Stimulated activated CD4-positive, alpha-beta T cell treated with anti-CD3 and anti-CD28 coated beads, Interleukin-12 subunit alpha, Interleukin-12 subunit beta, amount 100 ng/mL, for 4 hours (primary cell): Measurements from ENCODE around the gene SIX1.

Experiments used
- DNase-seq: peaks from one replicate; pipeline ENCODE4 v3.0.0-alpha.2; 2020

The SIX1 gene

DNA sequence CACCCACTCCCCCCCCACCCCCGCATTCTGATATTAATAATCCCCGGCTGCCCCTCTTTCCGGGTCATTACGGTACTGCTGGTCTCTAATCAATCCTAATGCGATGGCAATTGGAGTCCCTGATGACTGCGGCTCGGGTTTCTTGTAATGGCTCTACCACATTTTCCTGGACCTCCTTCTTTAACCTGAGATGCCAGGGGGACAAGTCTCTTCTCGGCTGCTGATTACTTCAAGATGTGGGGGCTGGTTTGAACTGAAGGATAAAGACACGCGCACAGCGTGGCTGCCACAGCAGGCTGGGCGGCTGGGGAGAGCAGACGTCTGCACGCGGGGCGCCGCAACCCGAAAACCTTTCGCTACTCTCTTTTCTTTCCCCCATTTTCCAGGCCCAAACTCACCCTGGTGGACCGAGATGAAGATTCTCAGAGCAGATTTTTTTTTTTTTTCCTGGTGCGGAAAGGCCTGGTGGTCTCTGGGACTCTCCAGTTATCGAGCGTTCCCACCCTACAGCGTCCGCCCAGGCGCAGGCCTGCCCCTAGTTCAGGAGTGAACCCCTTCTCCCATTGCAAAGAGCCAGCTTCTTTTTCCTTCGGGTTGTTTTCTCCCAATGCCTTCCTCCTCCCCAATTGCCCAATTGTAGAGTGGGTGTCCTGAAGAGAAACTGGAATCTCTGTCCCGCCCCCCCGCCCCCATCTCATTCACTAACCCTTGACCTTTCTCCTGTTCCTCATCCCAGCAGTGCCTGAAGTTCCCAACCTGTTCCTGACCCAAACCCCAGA, 6.0 kb upstream of the SIX1 start:
- no peak for DNase-seq

DNA sequence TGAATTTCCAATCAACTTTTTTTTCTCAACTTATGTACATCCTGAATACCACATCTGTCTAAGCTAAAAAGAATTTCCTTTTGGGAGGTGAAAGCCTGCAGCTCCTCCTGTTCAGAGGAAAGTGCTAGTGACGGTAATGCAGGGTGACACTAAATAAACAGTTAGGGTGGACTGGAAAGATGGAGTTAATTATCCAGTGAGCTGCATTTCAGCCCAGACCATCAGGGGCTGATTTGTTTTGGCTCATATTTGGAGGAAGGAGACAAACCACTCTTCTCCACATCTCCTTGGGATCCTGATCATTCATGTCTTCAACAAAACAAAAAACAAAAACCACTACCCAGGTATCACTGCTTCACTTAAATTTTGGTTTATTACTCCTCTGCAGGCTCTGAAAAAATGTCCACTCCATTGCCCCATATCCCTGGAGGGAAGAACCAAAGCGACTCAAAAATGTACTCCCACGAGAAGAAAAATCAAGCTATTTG, 5.1 kb upstream of the SIX1 start:
- DNase-seq, result no peak

DNA sequence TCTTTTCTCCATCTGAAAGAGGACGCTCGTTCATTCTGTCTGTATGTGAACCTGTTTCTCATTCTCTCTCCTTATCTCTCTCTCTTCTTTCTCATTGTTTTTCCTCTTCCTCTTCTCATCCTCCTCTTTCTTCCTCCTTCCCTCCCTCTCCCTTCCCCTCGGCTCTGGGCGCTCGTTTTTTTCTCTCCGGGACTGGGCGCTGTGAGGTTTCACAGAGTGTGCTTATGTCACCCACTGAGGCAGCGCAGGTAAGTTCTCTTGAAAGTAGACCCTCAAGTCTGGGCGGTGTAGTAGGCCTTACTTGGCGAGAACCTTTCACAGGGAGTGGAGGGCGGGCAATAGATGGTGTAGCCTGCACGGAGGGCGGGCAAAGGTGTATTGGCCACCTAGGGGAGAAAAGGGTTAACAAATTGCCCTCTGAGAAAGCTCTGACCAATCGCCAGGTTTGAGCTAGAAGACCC, 4.5 kb upstream of the SIX1 start:
- no peak for DNase-seq

DNA sequence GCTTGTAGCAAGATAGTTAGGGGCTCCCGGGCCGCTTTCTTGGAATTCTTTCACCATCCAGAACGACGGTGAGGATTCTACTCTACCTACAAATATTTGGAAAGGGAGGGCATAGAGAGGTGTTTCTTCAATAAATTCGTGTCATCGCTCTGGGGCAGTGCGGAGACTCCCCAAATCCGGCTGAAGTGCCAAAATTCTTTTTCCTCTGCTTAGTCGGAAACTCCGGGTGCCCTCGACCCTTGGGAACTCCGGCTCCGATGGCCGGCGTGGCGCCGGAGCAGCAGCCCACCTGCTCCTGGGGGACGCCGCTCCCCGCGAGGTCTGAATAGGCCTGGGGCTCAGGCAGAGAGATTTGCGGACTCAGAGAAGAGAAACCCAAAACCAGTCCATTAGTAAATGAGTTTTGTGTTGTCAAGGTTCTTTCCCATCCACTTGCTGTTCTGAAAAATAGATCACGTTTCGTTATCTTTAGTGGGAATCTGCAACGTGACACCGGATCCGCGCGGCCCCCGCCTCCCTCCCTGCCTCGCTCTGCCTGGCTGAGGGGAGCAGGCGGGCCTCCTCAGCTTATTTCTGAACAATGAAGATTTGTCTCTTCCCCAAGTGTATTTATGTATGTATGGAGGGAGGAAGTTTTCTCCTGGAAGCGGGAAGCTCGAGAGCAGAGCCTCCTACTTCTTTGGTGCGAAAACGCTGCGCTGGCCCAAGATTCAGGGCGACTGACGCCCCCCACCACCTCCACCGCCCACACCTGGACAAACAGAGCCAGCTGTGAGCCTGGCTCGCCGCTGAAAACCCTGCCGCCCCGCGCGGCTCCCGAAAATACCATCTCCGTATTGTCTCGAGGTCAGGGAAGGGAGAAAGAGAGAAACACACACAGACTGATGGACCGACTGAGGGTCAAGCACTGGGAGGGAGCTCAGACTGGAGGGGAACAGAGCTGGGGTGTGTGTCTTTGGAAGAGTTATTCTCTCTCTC, 3.7 kb upstream of the SIX1 start:
- no peak for DNase-seq

DNA sequence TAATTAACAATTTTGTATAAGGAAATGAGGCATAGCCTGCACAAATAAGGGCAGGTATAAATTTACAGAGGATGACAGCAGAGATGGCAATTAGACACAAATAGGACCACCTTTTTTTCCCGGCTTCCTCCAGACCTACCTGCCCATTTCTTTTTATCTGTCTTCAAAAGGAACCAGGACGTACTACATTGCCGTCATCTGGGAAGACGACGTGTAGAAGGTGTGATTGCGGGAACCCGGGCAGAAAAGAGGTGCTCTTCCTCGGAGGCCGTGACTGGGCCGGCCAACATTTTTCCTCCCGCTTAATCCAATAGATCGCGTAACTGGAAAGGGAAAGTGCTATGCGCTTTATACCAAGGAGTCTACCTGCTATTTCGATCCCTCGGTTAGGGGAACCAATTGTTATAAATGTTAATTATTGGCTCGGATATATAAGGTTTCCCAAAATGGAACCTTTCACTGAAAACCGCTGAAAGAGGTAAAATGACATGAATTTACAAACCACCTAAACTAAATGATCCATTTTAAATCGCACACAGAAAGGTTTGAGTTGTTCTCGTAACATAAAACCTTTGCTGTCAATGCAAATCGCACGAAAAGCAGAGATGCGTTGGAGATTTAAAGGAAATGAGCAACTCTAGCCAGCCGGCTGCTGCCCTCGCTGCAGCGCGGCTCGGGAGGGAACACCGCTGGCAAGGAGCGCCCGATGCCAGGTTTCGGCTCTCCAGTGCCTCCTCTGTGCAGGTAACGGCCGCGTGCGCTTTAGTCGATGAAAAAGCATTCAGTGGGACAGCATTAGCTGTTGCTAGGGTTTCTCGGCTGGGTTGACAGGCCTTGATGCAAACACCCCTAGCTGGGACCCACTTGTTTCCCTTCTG, 2.8 kb upstream of the SIX1 start:
- no peak for DNase-seq

DNA sequence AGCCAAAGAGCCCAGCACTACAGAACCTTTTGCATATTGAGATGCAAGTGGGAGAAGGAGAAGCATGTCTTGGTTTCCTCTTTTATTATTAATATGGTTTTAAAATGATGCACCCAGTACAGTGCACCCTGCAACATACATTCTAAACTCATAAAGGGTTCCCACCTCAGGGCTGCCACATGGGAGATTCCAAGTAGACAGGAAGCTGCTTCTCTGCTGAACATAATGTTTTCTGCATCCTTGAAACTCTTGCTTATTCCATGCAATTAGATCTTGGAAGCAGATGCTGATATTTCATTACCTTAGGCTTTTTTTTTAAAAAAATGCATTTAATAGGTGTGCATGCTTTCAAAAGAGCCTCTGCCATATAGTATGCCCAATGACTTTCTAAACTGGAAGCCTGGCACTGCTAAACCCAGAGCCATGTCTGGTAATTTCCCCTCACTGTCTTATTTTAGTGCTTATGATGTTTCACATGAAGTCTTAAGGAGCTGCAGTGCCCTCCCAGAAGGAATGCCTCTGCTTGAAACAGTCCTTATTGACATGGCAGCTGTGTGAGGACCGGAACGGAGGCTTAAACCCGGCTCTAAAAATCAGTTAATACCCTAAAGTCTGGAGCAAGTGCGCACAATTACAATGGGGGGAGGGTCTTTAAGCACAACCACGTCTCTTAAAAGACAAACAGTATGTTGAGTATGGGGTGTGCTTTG, 2.0 kb upstream of the SIX1 start:
- no peak for DNase-seq

DNA sequence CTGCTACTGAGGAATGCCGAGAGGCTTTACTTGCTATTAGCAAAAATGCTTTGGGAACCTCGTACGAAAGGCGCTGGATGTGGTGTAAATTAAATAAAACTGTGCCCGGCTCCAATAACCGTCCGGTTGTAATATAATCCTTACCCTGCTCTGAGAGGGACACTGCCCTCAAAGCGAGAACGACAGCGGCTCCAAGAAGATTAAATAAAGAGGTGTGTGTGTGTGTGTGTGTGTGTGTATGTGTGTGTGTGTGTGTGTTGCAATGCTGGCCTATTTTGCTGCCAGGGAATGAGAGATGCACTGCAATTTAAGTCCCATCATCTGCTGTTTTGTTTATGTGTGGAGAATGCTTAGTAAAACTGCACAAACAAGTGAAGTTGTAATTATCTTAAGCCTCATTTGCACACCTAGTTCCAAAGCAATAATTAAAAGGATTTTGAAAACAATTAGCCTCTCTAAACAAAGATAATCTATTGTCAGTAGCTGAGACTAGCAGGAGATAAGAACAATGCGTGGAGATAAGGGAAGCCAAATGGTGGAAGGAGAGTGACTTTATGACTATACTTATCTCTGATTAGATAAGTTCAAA, 1.2 kb upstream of the SIX1 start:
- no peak for DNase-seq

DNA sequence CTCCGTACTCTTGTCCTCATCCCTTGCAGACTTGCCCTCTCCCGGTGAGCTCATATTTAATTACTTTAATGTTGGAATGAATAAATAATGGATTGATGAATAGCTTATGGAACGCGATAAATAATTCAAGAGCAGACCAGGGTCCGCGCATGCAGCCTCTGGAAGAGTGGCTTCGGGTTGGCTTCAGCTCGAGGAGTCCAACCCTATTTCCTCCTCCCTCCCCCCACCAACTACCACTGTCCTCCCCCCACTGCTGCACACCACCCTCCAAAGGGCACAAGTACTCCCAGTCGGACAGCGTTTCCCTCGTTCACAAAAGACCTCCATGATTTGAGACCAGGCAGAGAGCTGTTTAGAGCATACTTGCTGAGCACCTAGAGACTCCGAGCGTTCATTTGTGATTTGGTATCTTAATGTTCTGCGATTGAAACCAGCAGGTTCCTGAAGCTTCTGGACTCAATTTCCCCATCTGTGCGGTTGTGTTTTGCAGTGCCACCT, 647 bp upstream of the SIX1 start:
- no peak for DNase-seq

DNA sequence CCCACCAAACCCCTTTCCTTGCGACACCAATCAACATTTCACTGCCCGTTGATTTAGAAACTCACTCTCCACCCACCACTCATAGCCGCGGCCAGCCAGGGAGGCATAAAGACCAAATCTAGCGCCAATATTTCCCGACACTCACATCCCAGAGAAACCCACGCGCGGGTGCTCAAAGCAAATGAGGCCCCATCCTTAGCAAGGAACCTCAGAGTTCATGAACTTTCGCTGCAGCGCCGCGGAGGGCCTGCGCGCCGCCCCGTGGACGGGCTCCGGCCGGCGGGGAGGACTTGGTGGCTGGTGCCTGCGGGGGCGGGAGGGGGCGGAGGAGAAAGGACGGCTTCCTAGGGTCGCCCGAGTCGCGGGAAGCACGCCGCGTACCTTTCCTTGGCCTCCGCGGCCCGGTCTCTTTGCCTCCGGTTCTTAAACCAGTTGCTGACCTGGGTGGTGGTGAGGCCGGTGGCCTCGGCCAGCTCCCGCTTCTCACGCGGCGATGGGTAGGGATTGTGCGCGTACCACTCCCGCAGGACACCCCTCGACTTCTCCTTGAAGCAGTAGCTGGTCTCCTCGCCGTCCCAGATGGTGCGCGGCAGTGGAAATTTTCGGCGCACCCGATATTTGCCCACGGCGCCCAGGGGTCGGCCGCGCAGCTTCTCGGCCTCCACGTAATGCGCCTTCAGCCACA, 886 bp downstream of the SIX1 start:
- no peak for DNase-seq

DNA sequence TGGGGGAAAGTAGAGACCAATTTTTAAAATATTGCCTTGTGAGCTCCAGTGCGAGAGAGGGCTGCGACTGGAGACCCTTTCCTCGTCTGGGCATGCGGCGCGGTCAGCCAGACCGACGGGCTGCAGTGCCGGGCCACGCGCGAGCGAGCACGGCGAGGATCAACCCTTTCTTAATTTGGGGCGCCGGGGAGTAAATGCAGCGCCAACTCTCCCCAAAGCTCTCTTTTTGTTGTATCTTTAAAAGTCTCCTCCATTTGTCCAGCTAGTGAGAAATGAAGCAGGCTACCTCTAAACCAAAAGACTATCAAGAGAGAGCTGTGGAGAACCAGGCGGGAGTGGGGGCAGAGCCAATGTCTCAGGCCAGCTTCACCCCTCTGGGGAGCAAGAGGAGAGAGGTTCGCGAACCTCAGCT, 1.4 kb downstream of the SIX1 start:
- no peak for DNase-seq

DNA sequence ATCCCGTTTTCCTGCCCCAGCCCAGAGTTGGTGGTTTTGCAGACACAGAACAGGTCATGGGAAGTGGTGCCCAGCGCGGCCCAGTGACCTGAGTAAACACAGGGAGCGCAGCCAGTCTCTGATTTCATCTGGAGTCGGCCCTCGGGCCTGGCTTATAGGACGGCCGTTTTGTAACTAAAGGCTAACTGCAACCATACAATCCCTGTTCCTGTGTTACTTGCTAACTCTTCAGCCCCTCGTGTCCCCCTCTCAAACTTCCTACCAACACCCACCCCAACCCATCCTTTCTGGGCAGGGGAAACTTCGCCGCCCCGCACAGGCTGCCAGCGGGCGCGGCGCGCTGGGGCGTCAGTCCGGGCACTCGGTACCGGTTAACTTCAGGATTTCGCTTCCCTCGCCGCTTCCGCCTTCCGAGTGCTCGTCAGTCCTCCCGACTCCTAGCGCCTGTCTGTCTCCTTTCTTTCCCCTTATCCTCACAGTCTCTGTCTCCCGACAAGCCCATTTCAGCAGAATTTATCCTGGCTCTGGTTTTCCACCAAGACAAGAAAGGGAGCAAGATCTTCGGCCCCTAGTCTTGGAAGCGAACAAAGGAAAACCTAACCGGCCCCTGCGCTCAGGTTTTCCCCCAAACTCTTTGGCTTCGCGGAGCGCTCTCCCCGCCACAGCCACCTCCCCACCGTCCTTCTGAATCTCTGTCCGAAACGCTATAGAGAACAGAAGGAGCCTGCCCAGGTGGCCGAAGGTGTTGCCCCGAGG, 2.0 kb downstream of the SIX1 start:
- no peak for DNase-seq

DNA sequence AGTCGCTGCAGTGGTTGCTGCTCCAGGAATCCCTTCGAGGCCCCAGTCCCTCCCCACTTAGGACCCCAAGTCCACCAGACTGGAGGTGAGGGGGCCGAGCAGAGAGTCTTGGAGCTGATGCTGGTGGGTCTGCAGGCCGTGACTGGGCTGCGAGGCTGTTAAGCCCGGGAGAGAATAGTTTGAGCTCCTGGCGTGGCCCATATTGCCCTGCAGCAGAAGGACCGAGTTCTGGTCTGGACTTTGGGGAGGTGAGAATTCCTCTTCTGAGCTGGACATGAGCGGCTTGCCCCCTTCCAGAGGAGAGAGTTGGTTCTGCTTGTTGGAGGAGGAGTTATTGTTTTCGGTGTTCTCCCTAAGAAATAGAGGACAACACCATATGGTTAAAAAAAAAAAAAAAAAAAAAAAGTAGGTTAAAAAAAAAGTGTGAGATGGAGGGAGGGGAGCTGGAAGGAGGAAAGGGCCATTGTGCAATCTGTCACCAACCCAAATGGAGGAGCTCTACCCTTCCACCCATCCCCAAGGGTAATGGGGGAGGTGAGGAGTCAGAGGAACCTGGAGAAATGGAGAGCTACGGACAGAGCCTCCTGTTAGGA, 3.0 kb downstream of the SIX1 start:
- no peak for DNase-seq

DNA sequence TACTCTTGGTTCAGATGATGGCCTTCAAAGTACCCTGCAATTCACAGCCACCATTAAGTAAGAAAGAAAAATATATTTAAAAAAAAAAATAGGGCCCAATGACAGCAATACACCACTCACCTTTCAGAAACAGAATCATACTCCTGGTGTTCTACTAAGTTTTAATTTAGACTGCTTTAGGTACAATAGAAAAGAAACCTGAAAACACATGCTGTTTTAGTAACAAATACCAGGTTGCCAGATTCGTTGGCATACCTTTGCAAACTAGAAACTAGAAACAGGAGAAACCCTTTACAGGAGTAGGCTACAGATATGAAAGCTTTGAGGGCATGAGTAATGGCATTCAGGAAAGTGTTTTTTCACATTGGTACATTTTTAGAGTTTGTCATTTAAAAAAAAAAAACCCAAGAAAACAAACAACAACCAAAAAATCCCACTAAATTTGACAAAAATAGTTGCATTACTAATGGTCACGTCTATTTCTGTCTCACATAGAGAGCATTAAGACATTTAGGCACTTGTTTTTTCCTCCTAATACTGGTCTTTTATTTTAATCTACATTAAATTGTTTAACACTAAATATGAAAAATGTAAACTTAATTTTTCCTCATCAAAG, 4.0 kb downstream of the SIX1 start:
- no peak for DNase-seq

DNA sequence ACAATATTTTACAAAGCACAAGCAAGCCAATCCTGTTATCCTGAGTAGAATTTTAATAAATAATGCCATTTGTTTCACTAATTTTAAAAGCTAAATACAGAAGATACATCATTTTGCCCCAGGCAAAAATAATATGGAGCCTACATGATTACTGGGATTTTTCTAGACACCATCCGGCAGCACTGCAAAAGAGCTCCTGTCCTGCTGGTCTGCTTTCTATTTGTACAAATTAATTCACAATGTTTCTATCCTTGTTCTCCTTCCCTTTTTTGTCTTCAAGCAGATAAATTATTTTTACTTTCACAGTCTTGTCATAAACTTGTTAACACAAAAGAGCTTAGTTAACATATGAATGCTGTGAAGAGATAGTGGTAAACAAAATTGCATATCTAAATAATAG, 4.6 kb downstream of the SIX1 start:
- DNase-seq, result no peak

DNA sequence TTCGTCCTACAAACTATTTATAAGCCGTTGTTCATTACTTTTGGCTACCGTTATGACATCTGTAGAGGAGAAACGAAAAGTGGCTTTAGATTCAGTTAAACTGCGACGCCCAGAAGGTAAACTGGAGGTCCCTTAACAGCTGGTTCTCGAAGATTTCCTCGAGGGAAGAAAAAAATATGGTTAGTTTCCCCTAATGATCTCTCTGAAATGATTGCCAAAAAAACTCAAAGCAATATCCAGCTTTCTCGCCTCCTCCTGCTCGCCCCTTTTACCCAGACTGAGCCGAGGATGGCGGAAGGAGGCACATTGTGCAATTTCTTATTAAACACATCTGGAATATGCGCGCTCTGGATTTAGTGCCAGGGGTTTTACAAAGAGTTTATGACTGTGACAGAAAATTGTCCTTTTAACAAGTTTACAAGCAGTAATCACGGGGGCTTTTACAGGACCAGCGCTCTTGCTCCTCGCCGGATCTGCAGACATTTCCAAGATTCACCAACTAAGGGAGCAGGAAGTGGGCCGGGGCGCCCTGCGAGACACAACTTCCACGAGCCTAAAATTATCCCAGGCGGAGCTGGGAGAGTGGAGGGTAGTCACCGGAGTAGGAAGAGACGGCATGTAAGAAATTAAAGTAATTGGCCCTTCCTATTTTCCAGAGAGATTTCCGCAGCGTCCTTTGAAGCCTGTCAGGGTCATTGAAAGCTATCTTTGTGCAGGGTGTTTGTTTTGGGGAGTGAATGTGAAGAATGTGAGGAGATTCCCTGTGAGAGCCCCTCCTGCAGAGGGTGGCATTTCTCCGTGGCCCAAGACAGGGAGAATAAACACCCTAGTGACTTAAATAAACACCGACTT, 5.6 kb downstream of the SIX1 start:
- no peak for DNase-seq

DNA sequence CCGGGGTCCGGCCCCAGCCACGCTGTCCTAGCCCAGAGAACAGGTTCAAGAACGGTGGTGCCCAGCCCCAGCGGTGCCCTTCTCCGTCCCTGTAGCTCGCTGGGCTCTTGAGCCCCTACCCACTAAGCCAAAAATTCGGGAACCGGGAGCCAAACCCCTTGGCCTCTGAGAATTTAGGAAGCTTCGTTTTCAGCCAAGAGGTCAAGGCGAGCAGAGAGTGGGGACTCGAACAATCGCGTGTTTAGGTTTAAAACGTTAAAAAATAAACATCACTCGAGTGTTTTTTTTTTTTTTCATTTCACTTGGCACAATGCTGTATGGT, 6.2 kb downstream of the SIX1 start:
- DNase-seq, result no peak

DNA sequence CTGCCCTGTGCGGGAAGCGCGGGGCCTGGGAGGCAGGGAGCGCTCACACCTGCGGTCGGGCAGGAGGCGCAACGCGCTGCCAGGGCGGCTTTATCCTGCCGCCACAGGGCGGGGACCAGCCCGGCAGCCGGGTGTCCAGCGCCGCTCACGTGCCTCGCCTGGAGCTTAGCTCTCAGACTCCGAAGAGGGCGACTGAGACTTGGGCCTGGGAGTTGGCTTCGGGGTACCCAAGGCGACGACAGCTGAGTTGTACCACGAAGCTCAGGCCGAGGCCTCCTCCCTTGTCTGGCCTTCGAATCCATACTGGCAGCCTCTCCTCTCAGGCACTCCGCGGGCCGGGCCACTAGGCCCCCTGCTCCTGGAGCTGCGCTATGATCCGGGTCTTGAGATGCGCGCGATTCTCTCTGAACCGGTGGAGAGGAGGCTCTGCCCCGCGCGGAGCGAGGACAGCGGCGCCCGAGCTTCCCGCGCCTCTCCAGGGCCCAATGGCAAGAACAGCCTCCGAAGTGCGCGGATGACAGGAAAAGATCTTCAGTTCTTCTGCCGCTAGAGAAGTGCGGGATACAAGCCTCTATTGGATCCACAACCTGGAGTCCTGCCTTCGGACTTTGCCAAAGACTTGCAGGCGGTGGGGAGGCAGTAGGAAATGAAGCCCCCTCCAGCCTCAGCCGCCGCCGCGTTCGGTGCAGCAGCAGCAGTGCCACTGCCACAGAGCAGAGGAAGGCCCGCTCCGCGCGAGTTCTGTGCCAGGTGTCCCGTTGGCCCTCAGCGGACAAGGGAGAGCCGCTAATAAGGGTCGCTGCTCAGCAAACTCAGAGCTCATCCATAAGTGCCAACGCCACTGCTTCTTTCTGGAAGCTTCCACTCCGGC, 6.8 kb downstream of the SIX1 start:
- DNase-seq, result no peak
